Measurements from ENCODE around the gene PROCR.
A peak's percentile ranks its signal among the peaks of the same experiment; 100 is the strongest.

The PROCR gene

GRCh38 chr20:35133031-35133430 is 38.8 kb upstream of the PROCR start:
- H3K4me3 ChIP-seq = no peak overlapping the region
- intact Hi-C loops (cut with DNase I; ENCODE audit: low total_unique reads) = no loop called here
- TF ChIP-seq, protein P1, sequence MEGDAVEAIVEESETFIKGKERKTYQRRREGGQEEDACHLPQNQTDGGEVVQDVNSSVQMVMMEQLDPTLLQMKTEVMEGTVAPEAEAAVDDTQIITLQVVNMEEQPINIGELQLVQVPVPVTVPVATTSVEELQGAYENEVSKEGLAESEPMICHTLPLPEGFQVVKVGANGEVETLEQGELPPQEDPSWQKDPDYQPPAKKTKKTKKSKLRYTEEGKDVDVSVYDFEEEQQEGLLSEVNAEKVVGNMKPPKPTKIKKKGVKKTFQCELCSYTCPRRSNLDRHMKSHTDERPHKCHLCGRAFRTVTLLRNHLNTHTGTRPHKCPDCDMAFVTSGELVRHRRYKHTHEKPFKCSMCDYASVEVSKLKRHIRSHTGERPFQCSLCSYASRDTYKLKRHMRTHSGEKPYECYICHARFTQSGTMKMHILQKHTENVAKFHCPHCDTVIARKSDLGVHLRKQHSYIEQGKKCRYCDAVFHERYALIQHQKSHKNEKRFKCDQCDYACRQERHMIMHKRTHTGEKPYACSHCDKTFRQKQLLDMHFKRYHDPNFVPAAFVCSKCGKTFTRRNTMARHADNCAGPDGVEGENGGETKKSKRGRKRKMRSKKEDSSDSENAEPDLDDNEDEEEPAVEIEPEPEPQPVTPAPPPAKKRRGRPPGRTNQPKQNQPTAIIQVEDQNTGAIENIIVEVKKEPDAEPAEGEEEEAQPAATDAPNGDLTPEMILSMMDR (IDR thresholded peaks at IDR 0.05) = no peak
- H3K36me3 ChIP-seq = peaks cover 11 to 93% (median 62%) of the 10 kb centered on the region in 3 donors
- H3K27ac ChIP-seq = peak overlapping the region in 1 of 2 donors; percentile 70
- peaks cover 0 to 32% (median 16%) of the 10 kb centered on the region in 4 donors for H3K4me1 ChIP-seq
- H3K27me3 ChIP-seq = no peaks in the 10 kb centered on the region
- no peak for DNase-seq
- H3K9me3 ChIP-seq = no peaks in the 10 kb centered on the region

- Histone ChIP-seq H3K36me3 (peaks cover 6 to 93% (median 59%) of the 10 kb centered on the region in 3 donors), H3K27me3 (no peaks in the 10 kb centered on the region), H3K27ac (peak overlapping the region; percentile 70 to 76), H3K4me3 (no peak overlapping the region), H3K9me3 (no peaks in the 10 kb centered on the region), H3K4me1 (peaks cover 0 to 32% (median 16%) of the 10 kb centered on the region in 4 donors)
- TF ChIP-seq, protein P1 (IDR thresholded peaks at IDR 0.05) = no peak
- intact Hi-C loops (cut with DNase I; ENCODE audit: low total_unique reads) = no loop called here
- no peak for DNase-seq
Observed at GRCh38 chr20:35133735-35134134, 38.1 kb upstream of the PROCR start.

DNA sequence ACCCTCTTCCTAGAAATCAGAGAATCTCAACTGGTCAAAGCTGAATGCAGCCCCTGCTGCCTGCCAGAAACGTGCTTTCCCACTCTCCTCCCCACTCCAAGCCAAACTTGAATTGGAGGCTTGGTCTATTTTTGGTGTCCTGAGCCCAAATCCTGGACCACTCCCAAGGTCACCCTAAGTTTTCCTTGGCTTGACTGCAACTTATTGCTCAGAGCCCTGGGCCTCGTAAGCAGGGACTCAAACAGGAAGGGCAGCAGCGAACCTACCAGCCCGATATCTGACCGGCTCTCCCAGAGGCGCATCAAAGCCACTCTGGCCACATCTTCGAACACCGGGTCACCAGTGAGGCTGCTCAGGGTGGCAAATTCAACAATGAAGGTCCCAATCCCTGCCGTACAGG is 37.4 kb upstream of the PROCR start:
- peak overlapping the region; percentile 70 to 76 for H3K27ac ChIP-seq
- DNase-seq = peak; percentile 68 to 88

GRCh38 chr20:35134880-35135279 is 37.0 kb upstream of the PROCR start:
- peak overlapping the region; percentile 70 to 76 for H3K27ac ChIP-seq
- peak overlapping the region; percentile 0 to 27 for H3K4me3 ChIP-seq
- peaks cover 6 to 93% (median 50%) of the 10 kb centered on the region in 3 donors for H3K36me3 ChIP-seq
- intact Hi-C loops (cut with DNase I; ENCODE audit: low total_unique reads) = no loop called here
- no peaks in the 10 kb centered on the region for H3K27me3 ChIP-seq
- peak in 1 of 2 donors; percentile 43 for DNase-seq
- TF ChIP-seq, protein P1 (IDR thresholded peaks at IDR 0.05) = no peak
- H3K4me1 ChIP-seq = peaks cover 0 to 32% (median 16%) of the 10 kb centered on the region in 4 donors
- H3K9me3 ChIP-seq = no peaks in the 10 kb centered on the region

More for the DNA sequence above, 37.4 kb upstream of the PROCR start:
- TF ChIP-seq, protein P1 (IDR thresholded peaks at IDR 0.05) = no peak
- Histone ChIP-seq H3K36me3 (peaks cover 6 to 93% (median 54%) of the 10 kb centered on the region in 3 donors), H3K4me1 (peaks cover 0 to 32% (median 16%) of the 10 kb centered on the region in 4 donors), H3K9me3 (no peaks in the 10 kb centered on the region), H3K27me3 (no peaks in the 10 kb centered on the region), H3K4me3 (peak overlapping the region; percentile 0 to 27)
- intact Hi-C loops (cut with DNase I; ENCODE audit: low total_unique reads) = no loop called here

DNA sequence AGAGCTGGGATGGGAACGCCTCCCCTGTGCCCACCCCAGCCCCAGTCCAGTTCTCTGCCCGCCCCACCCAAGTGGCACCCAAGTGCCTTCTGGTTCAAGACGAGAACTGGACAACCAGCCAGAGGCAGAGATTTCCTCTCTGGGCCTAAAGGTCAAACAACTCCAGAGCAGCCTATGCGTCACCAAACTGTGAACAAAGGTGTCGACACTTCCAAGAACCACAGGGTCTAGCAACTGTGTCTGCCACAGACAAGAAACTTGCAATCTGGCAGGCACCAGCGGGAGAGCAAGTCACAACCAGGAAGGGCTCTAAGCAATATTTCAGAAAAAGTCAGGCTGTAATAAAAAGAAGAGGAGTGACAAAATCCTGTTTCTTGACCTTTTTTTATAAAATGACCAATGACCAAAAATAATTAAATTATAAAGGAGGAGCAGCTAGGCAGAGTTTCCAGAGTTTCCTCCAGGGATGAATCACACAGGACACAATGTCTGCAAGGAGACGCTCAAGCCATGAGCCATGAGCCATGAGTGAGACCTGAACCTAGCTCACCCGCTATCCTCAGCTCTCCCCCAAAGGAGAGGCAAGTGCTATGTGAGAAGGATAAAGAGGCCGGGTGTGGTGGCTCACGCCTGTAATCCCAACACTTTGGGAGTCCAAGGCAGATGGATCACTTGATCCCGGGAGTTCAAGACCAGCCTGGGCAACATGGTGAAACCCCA is 35.8 kb upstream of the PROCR start:
- Histone ChIP-seq H3K4me3 (no peak overlapping the region), H3K36me3 (peaks cover 6 to 89% (median 39%) of the 10 kb centered on the region in 3 donors), H3K9me3 (no peaks in the 10 kb centered on the region), H3K27ac (peak overlapping the region; percentile 70 to 76), H3K4me1 (peaks cover 0 to 32% (median 16%) of the 10 kb centered on the region in 4 donors), H3K27me3 (no peaks in the 10 kb centered on the region)
- TF ChIP-seq, protein P1 (IDR thresholded peaks at IDR 0.05) = no peak
- DNase-seq = peak; percentile 78 to 86
- intact Hi-C loops (cut with DNase I; ENCODE audit: low total_unique reads) = no loop called here

Data from tibial artery (tissue), 4 donors.